ENCODE data around the gene VSTM4. TPM values are rescaled to one million over a fixed set of nuclear protein-coding genes. Genes with fewer than 3 reads are reported as not detected.

VSTM4 gene
- total and polyA plus RNA-seq, 12 donors = 15.1 to 136 (median 60.3) TPM

- WGBS, 4 donors = 42 to 50% (median 47%) methylated on average over 13 to 17 of the region's 17 CpGs
- Histone ChIP-seq H3K4me3 (no peak overlapping the region), H3K4me1 (replicated peaks in 1 of 2) (peaks cover 0 to 14% of the 10 kb centered on the region in 2 donors), H3K36me3 (replicated peaks in 1 of 2) (no peaks in the 10 kb centered on the region), H3K9me3 (replicated peaks in 1 of 3) (no peaks in the 10 kb centered on the region), H3K27ac (peak overlapping the region in 2 of 5 donors; percentile 25 to 49), H3K27me3 (no peaks in the 10 kb centered on the region)
- TF ChIP-seq POLR2A (IDR thresholded peaks at IDR 0.05) = no peak
- TF ChIP-seq CTCF (IDR thresholded peaks at IDR 0.05) = peak in 1 of 6 experiments; percentile 14
- intact Hi-C loops (cut with DNase I) = no loop called here
- DNase-seq = peak; percentile 47 to 80 (median 69)
Measured at GRCh38 chr10:49001870-49002672, 113.3 kb downstream of the VSTM4 start.

- Histone ChIP-seq H3K27me3 (no peaks in the 10 kb centered on the region), H3K4me3 (no peak overlapping the region), H3K4me1 (replicated peaks in 1 of 2) (peaks cover 0 to 14% of the 10 kb centered on the region in 2 donors), H3K27ac (peak overlapping the region in 1 of 5 donors; percentile 49), H3K9me3 (replicated peaks in 1 of 3) (no peaks in the 10 kb centered on the region), H3K36me3 (replicated peaks in 1 of 2) (no peaks in the 10 kb centered on the region)
- intact Hi-C loops (cut with DNase I) = no loop called here
- peak in 5 of 7 donors; percentile 45 to 65 (median 49) for DNase-seq
- 79 to 91% (median 85%) methylated on average over 9 of the region's 9 CpGs for WGBS, 4 donors
- no peak for TF ChIP-seq POLR2A (IDR thresholded peaks at IDR 0.05)
- peak in 5 of 6 experiments; percentile 17 to 42 (median 30) for TF ChIP-seq CTCF (IDR thresholded peaks at IDR 0.05)
Measured at GRCh38 chr10:49001402-49001801, 113.9 kb downstream of the VSTM4 start.

- Histone ChIP-seq H3K27me3 (no peaks in the 10 kb centered on the region), H3K9me3 (replicated peaks in 1 of 3) (no peaks in the 10 kb centered on the region), H3K27ac (no peak overlapping the region), H3K36me3 (replicated peaks in 1 of 2) (no peaks in the 10 kb centered on the region), H3K4me1 (replicated peaks in 1 of 2) (peaks cover 0 to 14% of the 10 kb centered on the region in 2 donors), H3K4me3 (no peak overlapping the region)
- 93 to 94% (median 94%) methylated on average over 12 to 13 of the region's 13 CpGs for WGBS, 4 donors
- no peak for DNase-seq
- intact Hi-C loops (cut with DNase I) = no loop called here
- no peak for TF ChIP-seq CTCF (IDR thresholded peaks at IDR 0.05)
- TF ChIP-seq POLR2A (IDR thresholded peaks at IDR 0.05) = no peak
Measured at GRCh38 chr10:49000437-49001398, 114.6 kb downstream of the VSTM4 start.

GRCh38 chr10:48999346-48999745 is 116.0 kb downstream of the VSTM4 start:
- Histone ChIP-seq H3K27me3 (no peaks in the 10 kb centered on the region), H3K4me1 (replicated peaks in 1 of 2) (peaks cover 0 to 14% of the 10 kb centered on the region in 2 donors), H3K9me3 (replicated peaks in 1 of 3) (no peaks in the 10 kb centered on the region), H3K4me3 (no peak overlapping the region), H3K27ac (no peak overlapping the region), H3K36me3 (replicated peaks in 1 of 2) (no peaks in the 10 kb centered on the region)
- WGBS, 4 donors = 94 to 100% (median 95%) methylated on average over 2 of the region's 2 CpGs
- TF ChIP-seq CTCF (IDR thresholded peaks at IDR 0.05) (no peak), POLR2A (IDR thresholded peaks at IDR 0.05) (no peak)
- no peak for DNase-seq
- intact Hi-C loops (cut with DNase I) = no loop called here

Measured in adrenal gland (tissue), 12 donors.